Astrocyte (in vitro differentiated cells and primary cell): ENCODE measurements around the gene PRSS50. TPM values are rescaled to one million over a fixed set of nuclear protein-coding genes. Genes with fewer than 3 reads are reported as not detected.

Experiments
- DNase-seq: peaks from one replicate; pipeline ENCODE4 v3.0.0-alpha.2; 2010; ENCODE audit warnings: low read depth
- FAIRE-seq: peaks from 2 replicates; lab custom pipeline; 2011; peaks lifted over from hg19 to GRCh38; lab: Jason Lieb, UNC
- H2AFZ ChIP-seq: 2 replicates; pipeline ENCODE4 v1.6.0; 2012; ENCODE audit warnings: low read depth, low read length, inconsistent platforms
- H3K27ac ChIP-seq: 2 replicates; pipeline ENCODE4 v1.5.1; 2011; ENCODE audit warnings: low read depth, low read length, inconsistent platforms
- H3K27me3 ChIP-seq: 2 replicates; pipeline ENCODE4 v1.6.0; 2011; ENCODE audit warnings: low read length, inconsistent platforms; ENCODE audit not compliant: insufficient read depth
- H3K36me3 ChIP-seq: 2 replicates; pipeline ENCODE4 v1.5.1; 2011; ENCODE audit warnings: low read length, inconsistent platforms; ENCODE audit not compliant: insufficient read depth
- H3K4me1 ChIP-seq: 2 replicates; pipeline ENCODE4 v1.5.1; 2011; ENCODE audit warnings: low read length, inconsistent platforms; ENCODE audit not compliant: insufficient read depth
- H3K4me2 ChIP-seq: 2 replicates; pipeline ENCODE4 v1.6.0; 2012; ENCODE audit warnings: low read length, inconsistent platforms
- H3K4me3 ChIP-seq: 2 replicates; pipeline ENCODE4 v1.5.1; 2011; ENCODE audit warnings: low read depth, mild to moderate bottlenecking, low read length, inconsistent platforms; ENCODE audit not compliant: insufficient read depth
- H3K79me2 ChIP-seq: 2 replicates; pipeline ENCODE4 v1.6.0; 2012; ENCODE audit warnings: mild to moderate bottlenecking, low read length, inconsistent platforms; ENCODE audit not compliant: insufficient read depth
- H3K9ac ChIP-seq: 2 replicates; pipeline ENCODE4 v1.6.0; 2012; ENCODE audit warnings: mild to moderate bottlenecking, low read length, inconsistent platforms
- H3K9me3 ChIP-seq: 2 replicates; pipeline ENCODE4 v1.5.1; 2012; ENCODE audit warnings: low read depth, mild to moderate bottlenecking, low read length, inconsistent platforms; ENCODE audit not compliant: insufficient read depth
- H4K20me1 ChIP-seq: 2 replicates; pipeline ENCODE4 v1.6.0; 2012; ENCODE audit warnings: low read length, inconsistent platforms; ENCODE audit not compliant: insufficient read depth
- H3K27ac Mint-ChIP-seq: one replicate; pipeline ENCODE4 v1.8.0; 2021; ENCODE audit warnings: mild to moderate bottlenecking, mixed read lengths; ENCODE audit not compliant: unreplicated experiment
- H3K27me3 Mint-ChIP-seq: one replicate; pipeline ENCODE4 v1.8.0; 2021; ENCODE audit warnings: low read depth, mixed read lengths; ENCODE audit not compliant: unreplicated experiment
- H3K36me3 Mint-ChIP-seq: one replicate; pipeline ENCODE4 v1.8.0; 2021; ENCODE audit warnings: low read depth, mixed read lengths; ENCODE audit not compliant: unreplicated experiment
- H3K4me1 Mint-ChIP-seq: one replicate; pipeline ENCODE4 v1.8.0; 2021; ENCODE audit warnings: low read depth, mixed read lengths; ENCODE audit not compliant: unreplicated experiment
- H3K4me3 Mint-ChIP-seq: one replicate; pipeline ENCODE4 v1.8.0; 2021; ENCODE audit warnings: mild to moderate bottlenecking, moderate library complexity, mixed read lengths; ENCODE audit not compliant: unreplicated experiment
- H3K9me3 Mint-ChIP-seq: one replicate; pipeline ENCODE4 v1.8.0; 2021; ENCODE audit warnings: mild to moderate bottlenecking, mixed read lengths; ENCODE audit not compliant: unreplicated experiment
- CTCF ChIP-seq: IDR thresholded peaks from 2 replicates; pipeline ENCODE4 v1.5.1; 2011; ENCODE audit warnings: low read depth, mild to moderate bottlenecking, inconsistent platforms, low read length, moderate library complexity; ENCODE audit not compliant: insufficient read depth
- EZH2 ChIP-seq: IDR thresholded peaks from 2 replicates; pipeline ENCODE4 v1.6.1; 2012; ENCODE audit warnings: mild to moderate bottlenecking, low read length, inconsistent platforms; ENCODE audit not compliant: insufficient read depth
- total RNA-seq: library from RNA; stranded (reverse); gene quantifications from 2 replicates; pipeline ENCODE4 v1.2.1, GENCODE V29; 2021

PRSS50 gene
- total RNA-seq, 1 donor from 2014 or later = not detected

DNA sequence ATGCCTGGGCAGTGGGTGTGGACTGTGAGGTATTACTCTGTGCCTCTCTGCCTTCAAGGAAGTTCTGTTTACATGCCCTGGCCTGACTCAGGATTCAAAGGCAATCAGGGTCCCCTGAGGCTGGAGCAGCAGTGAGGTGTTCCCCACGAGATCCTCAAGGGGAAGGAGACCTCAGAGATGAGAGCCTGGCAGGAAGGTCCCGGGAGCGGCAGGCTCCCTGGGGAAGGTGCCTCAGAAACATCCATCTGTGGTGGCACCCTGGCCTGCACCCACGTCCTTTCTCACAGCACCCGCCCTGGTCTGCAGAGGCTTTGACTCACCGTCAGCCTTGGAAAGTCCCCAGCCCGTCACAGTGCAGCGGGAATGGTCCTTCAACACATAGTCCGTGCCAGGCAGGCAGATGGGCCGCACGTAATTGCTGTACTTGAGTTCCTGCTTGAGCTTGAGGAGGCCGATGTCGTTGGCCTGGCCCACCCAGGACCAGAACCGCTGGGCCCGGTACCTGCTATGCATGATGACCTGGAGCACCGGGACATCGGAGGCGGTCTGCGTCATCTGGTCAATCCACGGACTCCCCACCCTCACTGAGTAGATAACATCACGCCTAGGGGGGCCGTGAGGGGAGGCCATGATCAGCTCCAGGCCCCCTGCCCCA, 3.6 kb downstream of the PRSS50 start:
- Histone ChIP-seq H2AFZ (no peak overlapping the region), H3K9ac (no peak overlapping the region), H3K27me3 (peaks cover 1% of the 10 kb centered on the region), H3K27ac (no peak overlapping the region), H3K36me3 (no peaks in the 10 kb centered on the region), H3K9me3 (no peaks in the 10 kb centered on the region), H3K79me2 (no peaks in the 10 kb centered on the region), H3K4me1 (no peaks in the 10 kb centered on the region), H3K4me2 (no peak overlapping the region), H3K4me3 (no peak overlapping the region), H4K20me1 (no peaks in the 10 kb centered on the region)
- Mint-ChIP-seq H3K27ac (no peak overlapping the region), H3K4me3 (no peak overlapping the region), H3K36me3 (peaks cover 3% of the 10 kb centered on the region), H3K27me3 (peaks cover 47% of the 10 kb centered on the region), H3K9me3 (peaks cover 2% of the 10 kb centered on the region), H3K4me1 (no peaks in the 10 kb centered on the region)
- no peak for TF ChIP-seq CTCF
- no peak for DNase-seq
- no peak for FAIRE-seq

GRCh38 chr3:46713050-46713897, 4.4 kb downstream of the PRSS50 start:
- H3K4me2 ChIP-seq = no peak overlapping the region
- peaks cover 41% of the 10 kb centered on the region for H3K27me3 Mint-ChIP-seq
- H3K9ac ChIP-seq = no peak overlapping the region
- no peak overlapping the region for H3K27ac ChIP-seq
- H3K27ac Mint-ChIP-seq = no peak overlapping the region
- no peak overlapping the region for H2AFZ ChIP-seq
- H3K36me3 Mint-ChIP-seq = peaks cover 3% of the 10 kb centered on the region
- FAIRE-seq (no peak), DNase-seq (no peak)
- H3K27me3 ChIP-seq = no peaks in the 10 kb centered on the region
- TF ChIP-seq CTCF (no peak), EZH2 (no peak)
- H4K20me1 ChIP-seq = no peaks in the 10 kb centered on the region
- H3K4me1 ChIP-seq = no peaks in the 10 kb centered on the region
- no peak overlapping the region for H3K4me3 ChIP-seq
- H3K4me1 Mint-ChIP-seq = no peaks in the 10 kb centered on the region
- no peak overlapping the region for H3K4me3 Mint-ChIP-seq
- no peaks in the 10 kb centered on the region for H3K79me2 ChIP-seq
- peaks cover 2% of the 10 kb centered on the region for H3K9me3 Mint-ChIP-seq
- H3K9me3 ChIP-seq = no peaks in the 10 kb centered on the region
- no peaks in the 10 kb centered on the region for H3K36me3 ChIP-seq
